NCI-H1694 (cell line): ENCODE data around the gene SLC35E2B.
"Not testable (repeated sequence)": the region's sequence is repeated elsewhere in the genome, so short reads cannot be mapped to it uniquely, and the experiment has no call there.

Source experiments
- DNase-seq: peaks from one replicate; lab custom pipeline; 2025; lab: John Stamatoyannopoulos, UW

Gene SLC35E2B

GRCh38 chr1:1703796-1704195 lies 11.2 kb upstream of the SLC35E2B start:
- no peak for DNase-seq

DNA sequence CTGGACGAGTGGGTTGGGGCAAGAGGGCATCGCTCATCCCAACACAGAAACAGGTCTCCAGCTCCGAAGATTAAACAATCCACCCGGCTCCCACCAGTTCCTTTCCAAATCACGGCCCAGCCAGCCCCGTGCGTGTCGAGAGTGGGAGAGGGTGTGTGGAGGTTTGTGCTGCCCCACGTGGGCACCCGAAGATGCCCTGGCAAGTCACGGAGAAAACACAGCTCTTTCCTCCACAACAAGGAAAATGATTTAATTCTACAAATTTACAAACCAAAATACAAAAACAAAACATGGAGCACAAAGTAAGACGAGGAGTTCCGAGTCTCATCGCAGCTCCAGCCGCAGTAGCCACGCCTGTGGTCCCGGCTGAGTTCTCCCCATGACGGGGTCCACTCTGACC lies 9.9 kb upstream of the SLC35E2B start:
- DNase-seq, result not testable (repeated sequence)

DNA sequence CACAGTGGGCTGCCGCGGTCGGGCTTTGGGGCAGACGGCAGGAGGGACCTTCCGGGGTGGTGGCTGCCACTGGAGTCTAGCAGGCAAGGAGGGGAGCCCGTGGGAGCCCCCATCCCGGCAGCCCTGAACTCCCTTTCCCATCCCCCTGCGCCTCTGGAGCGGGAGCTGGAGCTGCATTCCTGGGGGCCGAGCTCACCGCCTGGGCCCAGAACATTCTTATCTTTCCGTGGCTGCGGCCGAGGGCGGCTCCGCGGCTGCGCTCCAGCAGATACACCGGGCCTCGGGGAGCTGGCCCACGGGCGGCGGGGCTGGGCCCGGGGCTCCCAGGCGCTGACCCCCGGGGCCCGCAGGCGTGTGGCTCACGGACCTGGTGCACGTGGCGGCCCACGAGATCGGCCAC lies 8.0 kb upstream of the SLC35E2B start:
- not testable (repeated sequence) for DNase-seq

GRCh38 chr1:1700067-1700466 lies 7.5 kb upstream of the SLC35E2B start:
- DNase-seq, result not testable (repeated sequence)

DNA sequence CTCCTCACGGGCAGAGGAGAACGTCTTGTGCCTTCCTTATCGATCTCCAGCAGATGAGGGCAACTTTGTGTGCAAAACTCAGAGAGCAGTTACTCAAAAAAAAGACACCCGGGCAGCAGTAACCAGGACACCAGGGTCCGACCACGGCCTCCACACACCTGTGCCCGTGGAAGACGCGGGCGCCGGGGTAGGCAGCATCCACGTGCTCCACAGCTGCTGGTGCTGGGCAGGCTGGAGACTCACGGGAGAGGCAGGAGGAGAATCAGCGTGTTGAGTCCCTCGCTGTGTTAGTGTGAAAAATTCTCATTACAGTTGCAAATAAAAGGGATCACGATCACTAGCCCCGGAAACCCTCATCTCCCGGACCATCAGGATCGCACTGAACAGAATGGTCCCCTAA lies 6.5 kb upstream of the SLC35E2B start:
- not testable (repeated sequence) for DNase-seq

DNA sequence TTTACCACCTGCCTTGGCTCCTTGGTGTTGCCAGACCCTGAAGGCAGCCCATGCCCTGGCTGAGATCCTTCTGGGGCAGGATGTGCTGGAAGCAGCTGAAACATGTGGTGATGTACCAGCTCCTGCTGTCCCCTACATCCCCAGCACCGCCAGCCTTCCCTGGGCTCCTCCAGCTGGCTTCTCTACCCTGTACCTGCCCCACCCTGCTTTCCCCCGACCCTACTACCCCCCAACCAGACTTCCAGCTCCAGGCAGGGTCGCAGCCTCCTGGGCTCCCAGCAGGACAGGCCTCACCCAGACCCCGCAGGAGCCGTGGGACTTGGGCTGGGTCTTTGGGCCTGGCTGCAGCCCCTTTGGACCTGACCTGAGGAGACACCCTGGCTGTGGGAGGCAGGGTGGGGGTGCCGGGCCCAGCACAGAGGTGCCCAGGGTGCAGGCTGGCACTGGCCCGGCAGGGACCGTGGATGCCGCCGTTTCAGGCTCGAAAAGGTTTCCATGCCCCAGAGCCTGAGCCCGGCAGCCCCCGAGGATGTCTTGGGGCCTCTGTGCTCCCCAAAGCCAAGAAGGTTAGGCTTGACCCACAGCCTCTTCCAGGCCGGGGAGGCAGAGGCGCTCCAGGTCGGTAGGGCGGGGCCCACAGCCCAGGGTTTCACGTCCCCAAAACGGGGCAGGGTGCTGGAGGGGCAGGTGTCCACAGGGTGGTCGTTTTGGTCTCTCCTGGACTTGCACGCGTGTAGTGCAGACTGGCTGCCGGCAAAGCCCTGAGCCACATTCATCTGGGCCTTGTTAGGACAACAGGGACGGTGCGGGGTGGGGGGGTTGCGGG lies 5.0 kb upstream of the SLC35E2B start:
- not testable (repeated sequence) for DNase-seq

DNA sequence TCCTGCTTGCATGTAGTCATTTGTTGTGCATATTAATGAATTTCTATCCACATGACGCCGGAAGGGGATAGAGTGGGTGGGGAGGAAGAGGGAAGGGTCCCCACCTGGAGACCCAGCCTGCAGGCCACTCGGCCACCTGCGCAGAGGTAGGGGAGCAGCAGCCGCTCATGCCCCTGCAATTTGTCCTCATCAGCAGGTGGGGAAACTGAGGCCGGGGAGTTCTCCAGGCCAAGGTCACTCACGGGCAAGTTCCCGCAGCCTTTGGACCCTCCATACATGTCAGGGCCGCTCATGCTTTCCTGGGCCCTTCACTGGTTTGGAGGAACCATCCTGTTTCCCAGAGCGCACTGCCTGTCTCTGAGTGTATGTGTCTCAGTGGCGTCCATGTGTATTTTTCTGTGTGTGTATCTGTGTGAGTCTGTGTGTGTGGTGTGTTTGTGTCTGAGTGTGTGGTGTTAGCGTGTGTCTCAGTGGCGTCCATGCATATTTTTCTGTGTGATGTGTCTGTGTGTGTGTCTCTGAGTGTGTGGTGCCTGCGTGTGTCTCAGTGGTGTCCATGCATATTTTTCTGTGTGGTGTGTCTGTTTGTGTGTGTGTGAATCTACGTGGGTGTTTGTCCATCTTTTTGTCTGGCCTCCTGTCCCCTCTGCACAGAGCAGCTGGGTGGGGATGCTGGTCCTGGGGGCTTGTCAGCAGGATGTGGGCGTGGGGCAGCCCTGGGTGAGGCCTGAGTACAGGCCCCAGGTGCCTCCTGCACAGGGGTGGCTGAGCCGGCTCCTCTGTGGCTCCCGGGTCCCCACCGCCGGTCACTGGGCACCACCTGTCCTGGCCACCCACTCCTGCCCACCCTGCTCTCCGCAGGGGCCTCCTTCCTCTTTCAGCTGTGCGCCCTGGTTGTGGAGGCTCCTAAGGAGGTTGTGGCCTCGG lies 4.1 kb upstream of the SLC35E2B start:
- not testable (repeated sequence) for DNase-seq

- DNase-seq, result peak; percentile 20
Measured at GRCh38 chr1:1692324-1692713, 276 bp downstream of the SLC35E2B start.

DNA sequence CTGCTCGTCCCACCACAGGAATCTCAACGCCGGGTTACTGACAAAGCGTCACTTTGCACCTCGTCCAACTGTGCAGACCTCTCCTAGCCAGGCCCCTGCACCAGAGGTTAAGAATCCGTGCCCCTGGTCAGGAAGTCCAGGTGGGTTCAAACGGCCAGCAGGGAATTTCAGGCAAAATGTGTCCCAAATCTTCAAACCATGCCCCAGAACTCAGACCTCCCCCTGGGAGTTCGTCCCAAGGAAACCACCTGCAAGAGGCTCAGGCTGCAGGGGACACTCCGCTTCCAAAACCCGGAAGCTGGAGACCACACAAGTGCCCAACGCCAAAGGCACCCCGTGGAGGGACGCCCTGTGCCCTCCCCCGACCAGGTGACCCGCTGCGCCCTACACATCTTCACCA lies 1.2 kb downstream of the SLC35E2B start:
- DNase-seq, result not testable (repeated sequence)

- not testable (repeated sequence) for DNase-seq
Measured at GRCh38 chr1:1689526-1689925, 3.1 kb downstream of the SLC35E2B start.

GRCh38 chr1:1687846-1688245 lies 4.7 kb downstream of the SLC35E2B start:
- DNase-seq, result no peak

DNA sequence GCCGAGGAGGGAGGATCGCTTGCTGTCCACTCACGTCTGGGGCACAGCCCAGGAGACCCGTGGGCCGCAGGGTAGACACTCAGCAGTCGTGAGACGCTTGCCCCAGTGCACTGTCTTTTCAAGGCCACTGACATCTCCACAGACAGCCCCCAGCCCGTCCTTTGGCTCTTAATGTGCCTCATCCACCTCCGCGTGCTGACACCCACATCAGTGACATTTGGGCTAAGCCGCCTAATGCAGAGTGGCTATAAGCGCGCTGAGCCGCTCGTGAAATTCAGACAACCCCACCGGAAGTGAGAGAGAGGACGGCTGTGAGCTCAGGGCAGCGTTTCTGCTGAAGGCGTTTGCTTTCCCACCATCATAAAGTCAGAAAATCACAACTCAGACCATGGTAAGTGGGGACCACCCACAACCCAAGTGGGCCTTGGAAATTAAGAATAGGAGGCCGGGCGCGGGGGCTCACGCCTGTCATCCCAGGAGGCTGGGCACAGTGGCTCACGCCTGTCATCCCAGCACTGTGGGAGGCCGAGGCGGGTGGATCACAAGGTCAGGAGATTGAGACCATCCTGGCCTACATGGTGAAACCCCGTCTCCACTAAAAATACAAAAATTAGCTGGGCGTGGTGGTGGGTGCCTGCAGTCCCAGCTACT lies 8.4 kb downstream of the SLC35E2B start:
- no peak for DNase-seq

GRCh38 chr1:1683104-1683905 lies 9.3 kb downstream of the SLC35E2B start:
- no peak for DNase-seq

DNA sequence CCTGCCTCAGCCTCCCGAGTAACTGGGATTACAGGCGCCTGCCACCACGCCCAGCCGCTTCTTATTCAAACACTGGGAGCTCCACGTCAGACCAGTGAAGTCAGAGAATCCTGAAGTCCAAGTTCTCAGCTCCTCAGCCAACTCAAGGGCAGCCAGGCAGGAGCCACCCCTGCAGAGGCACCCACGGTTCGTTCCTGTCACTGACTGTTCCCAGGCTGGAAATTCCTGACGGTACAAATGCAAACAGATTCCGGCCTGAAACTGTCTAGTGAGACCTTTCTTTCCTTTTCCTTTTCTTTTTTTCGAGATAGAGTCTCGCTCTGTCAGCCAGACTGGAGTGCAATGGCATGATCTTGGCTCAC lies 11.7 kb downstream of the SLC35E2B start:
- no peak for DNase-seq

DNA sequence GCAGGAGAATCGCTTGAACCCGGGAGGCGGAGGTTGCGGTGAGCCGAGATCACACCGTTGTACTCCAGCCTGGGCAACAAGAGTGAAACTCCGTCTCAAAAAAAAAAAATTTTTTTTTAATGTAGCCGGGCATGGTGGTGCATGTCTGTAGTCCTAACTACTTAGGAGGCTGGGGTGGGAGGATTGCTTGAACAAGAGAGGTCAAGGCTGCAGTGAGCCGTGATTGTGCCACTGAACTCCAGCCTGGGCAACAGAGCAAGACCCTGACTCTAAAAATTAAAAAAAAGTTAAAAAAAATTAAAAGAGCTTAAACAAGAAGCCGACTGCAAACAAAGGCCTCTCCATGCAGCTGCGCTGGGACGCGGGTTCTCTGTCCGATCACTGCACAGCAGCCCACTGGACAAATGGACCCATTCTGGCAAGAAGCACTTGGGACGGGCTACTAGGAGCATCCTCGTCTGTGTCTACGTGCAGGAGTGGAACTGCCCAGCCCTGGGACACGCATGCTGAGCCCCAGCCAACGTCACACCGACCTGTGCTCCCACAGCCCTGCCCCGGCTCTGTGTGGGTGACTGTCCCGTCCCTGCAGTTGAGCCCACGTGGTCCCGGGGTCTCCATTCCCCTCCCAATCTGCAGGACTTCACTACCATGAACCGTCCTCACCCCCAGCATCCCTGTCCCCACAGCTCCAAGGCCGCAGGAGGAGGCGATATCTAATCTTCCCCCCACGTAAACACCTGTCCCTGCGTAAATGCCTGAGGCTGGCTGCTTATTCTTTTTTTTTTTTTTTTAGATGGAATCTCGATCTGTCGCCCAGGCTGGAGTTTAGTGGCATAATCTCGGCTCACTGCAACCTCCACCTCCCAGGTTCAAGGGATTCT lies 12.3 kb downstream of the SLC35E2B start:
- DNase-seq, result no peak

DNA sequence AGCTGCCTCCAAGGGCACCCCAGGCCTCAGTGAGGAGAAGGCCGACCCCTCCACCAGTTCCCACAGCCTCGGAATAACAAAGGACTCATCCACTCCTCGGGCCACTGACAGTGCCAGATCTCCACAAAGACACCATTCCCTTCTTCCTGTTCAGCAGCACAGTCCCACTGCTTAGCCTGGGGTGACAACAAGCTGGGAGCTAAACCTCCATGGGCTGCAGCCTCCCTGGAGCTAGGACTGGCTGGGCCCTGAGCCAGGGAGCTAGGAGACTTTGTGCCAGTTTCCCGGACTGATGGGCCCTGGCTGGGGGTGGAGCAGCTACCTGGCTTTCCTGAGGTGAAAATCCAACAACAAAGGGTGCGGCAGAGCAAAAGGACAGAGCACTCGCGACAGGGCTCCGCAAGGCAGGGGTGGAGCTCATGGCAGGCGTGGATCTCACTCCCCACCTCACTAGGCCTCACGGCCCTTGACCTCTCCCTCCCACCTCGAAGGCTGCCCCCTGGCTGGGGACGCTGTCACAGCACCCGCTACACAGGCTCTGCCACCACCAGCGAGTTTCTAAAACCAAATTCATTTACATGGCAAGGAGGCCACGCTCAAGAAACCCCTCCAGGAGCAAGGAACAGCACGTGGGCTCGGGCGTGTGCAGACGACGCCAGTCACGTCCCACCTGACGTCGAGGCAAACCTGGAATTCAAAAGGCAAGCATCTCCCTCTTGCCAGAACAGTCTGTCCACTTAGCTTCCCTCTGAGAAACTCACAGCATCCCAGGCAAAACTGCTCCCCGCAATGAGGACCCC lies 13.8 kb downstream of the SLC35E2B start:
- no peak for DNase-seq

GRCh38 chr1:1677718-1678580 lies 14.6 kb downstream of the SLC35E2B start:
- DNase-seq, result no peak

DNA sequence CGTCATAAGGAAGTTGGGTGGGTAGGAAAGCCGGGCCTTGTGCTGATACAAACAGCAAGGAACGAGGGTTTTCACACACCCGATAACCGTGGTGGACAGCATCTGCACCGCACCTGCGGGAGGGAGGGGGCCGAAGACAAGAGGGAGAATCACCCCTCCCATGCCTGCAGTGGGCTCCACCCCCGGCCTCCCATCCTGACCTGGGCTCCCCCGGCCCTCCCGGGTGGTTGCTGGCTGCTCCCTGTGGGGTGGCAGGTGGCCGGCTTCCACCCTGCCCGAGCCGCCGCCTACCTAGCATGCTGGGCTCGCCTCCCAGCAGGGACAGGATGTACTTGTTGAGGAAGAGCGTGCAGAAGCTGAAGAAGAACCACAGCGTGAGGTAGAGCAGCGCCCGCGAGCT lies 16.5 kb downstream of the SLC35E2B start:
- not testable (repeated sequence) for DNase-seq

GRCh38 chr1:1675218-1675617 lies 17.4 kb downstream of the SLC35E2B start:
- DNase-seq, result not testable (repeated sequence)
